ENCODE data around the gene NECTIN3.

NECTIN3 gene

GRCh38 chr3:111087924-111088469, 16.4 kb downstream of the NECTIN3 start:
- TF ChIP-seq TAF1 (IDR thresholded peaks at IDR 0.05; ENCODE audit: borderline replicate concordance, insufficient read depth, low read length) = no peak
- no peak for TF ChIP-seq SIN3A (IDR thresholded peaks at IDR 0.05; ENCODE audit: borderline replicate concordance, insufficient read depth, low read length)
- TF ChIP-seq POLR2AphosphoS5 (IDR thresholded peaks at IDR 0.05; ENCODE audit: low read depth, low read length) = no peak
- TF ChIP-seq REST (IDR thresholded peaks at IDR 0.05; ENCODE audit: insufficient read depth in 1 of 2, low read depth in 2 of 2, low read length in 2 of 2) = no peak
- TF ChIP-seq FOXP2 (optimal IDR thresholded peaks at IDR 0.05; ENCODE audit: borderline replicate concordance, extremely low read depth, extremely low read length, insufficient read depth) = no peak

GRCh38 chr3:111096487-111097209, 25.0 kb downstream of the NECTIN3 start:
- TF ChIP-seq POLR2AphosphoS5 (IDR thresholded peaks at IDR 0.05; ENCODE audit: low read depth, low read length) = no peak

- TF ChIP-seq SIN3A (IDR thresholded peaks at IDR 0.05; ENCODE audit: borderline replicate concordance, insufficient read depth, low read length) = no peak
Observed at GRCh38 chr3:111103807-111104206, 32.2 kb downstream of the NECTIN3 start.

GRCh38 chr3:111106993-111107661, 35.5 kb downstream of the NECTIN3 start:
- TF ChIP-seq REST (IDR thresholded peaks at IDR 0.05; ENCODE audit: insufficient read depth in 1 of 2, low read depth in 2 of 2, low read length in 2 of 2) (no peak), FOXP2 (optimal IDR thresholded peaks at IDR 0.05; ENCODE audit: borderline replicate concordance, extremely low read depth, extremely low read length, insufficient read depth) (no peak), POLR2AphosphoS5 (IDR thresholded peaks at IDR 0.05; ENCODE audit: low read depth, low read length) (no peak), TAF1 (IDR thresholded peaks at IDR 0.05; ENCODE audit: borderline replicate concordance, insufficient read depth, low read length) (no peak), SIN3A (IDR thresholded peaks at IDR 0.05; ENCODE audit: borderline replicate concordance, insufficient read depth, low read length) (no peak)

- TF ChIP-seq POLR2AphosphoS5 (IDR thresholded peaks at IDR 0.05; ENCODE audit: low read depth, low read length) = no peak
- no peak for TF ChIP-seq TAF1 (IDR thresholded peaks at IDR 0.05; ENCODE audit: borderline replicate concordance, insufficient read depth, low read length)
- TF ChIP-seq SIN3A (IDR thresholded peaks at IDR 0.05; ENCODE audit: borderline replicate concordance, insufficient read depth, low read length) = no peak
- TF ChIP-seq REST (IDR thresholded peaks at IDR 0.05; ENCODE audit: insufficient read depth in 1 of 2, low read depth in 2 of 2, low read length in 2 of 2) = no peak
- TF ChIP-seq FOXP2 (optimal IDR thresholded peaks at IDR 0.05; ENCODE audit: borderline replicate concordance, extremely low read depth, extremely low read length, insufficient read depth) = no peak
Observed at GRCh38 chr3:111107662-111108035, 36.0 kb downstream of the NECTIN3 start.

- TF ChIP-seq REST (IDR thresholded peaks at IDR 0.05; ENCODE audit: insufficient read depth in 1 of 2, low read depth in 2 of 2, low read length in 2 of 2) = no peak
- no peak for TF ChIP-seq SIN3A (IDR thresholded peaks at IDR 0.05; ENCODE audit: borderline replicate concordance, insufficient read depth, low read length)
- TF ChIP-seq POLR2AphosphoS5 (IDR thresholded peaks at IDR 0.05; ENCODE audit: low read depth, low read length) = no peak
- TF ChIP-seq TAF1 (IDR thresholded peaks at IDR 0.05; ENCODE audit: borderline replicate concordance, insufficient read depth, low read length) = no peak
- TF ChIP-seq FOXP2 (optimal IDR thresholded peaks at IDR 0.05; ENCODE audit: borderline replicate concordance, extremely low read depth, extremely low read length, insufficient read depth) = no peak
Observed at GRCh38 chr3:111112913-111113312, 41.3 kb downstream of the NECTIN3 start.
